Neural cell (in vitro differentiated cells): ENCODE results near the gene MILR1. TPM values are rescaled to one million over a fixed set of nuclear protein-coding genes. Genes with fewer than 3 reads are reported as not detected.
"Not testable (repeated sequence)": the region's sequence is repeated elsewhere in the genome, so short reads cannot be mapped to it uniquely, and the experiment has no call there.

Source experiments
- H2AFZ ChIP-seq: fragments of 200-600, 300-800 bp; sonication (generic), shearing (Covaris generic); 2 replicates; pipeline ENCODE4 v1.6.0; 2014; ENCODE audit warnings: low read depth, mild to moderate bottlenecking, antibody characterized with exemption, low read length, moderate library complexity
- H3F3A ChIP-seq: fragments of 200-600 bp; shearing (Covaris generic); 2 replicates; pipeline ENCODE4 v1.6.1; 2016; ENCODE audit warnings: mild to moderate bottlenecking, moderate library complexity, mixed read lengths, antibody characterized with exemption, low read length; ENCODE audit not compliant: insufficient read depth, poor library complexity, severe bottlenecking
- H3K27ac ChIP-seq: fragments of 200-600, 300-800 bp; sonication (generic), shearing (Covaris generic); 2 replicates; pipeline ENCODE4 v1.5.1; 2014; ENCODE audit warnings: mild to moderate bottlenecking, low read length, moderate library complexity
- H3K27me3 ChIP-seq: fragments of 300-800, 200-600 bp; sonication (generic), shearing (Covaris generic); 2 replicates; pipeline ENCODE4 v1.6.0; 2014; ENCODE audit warnings: mild to moderate bottlenecking, low read depth, low read length, moderate library complexity; ENCODE audit not compliant: insufficient read depth
- H3K36me3 ChIP-seq: fragments of 300-800, 200-600 bp; sonication (generic), shearing (Covaris generic); 2 replicates; pipeline ENCODE4 v1.5.1; 2014; ENCODE audit warnings: mild to moderate bottlenecking, antibody characterized with exemption, low read length, moderate library complexity; ENCODE audit not compliant: insufficient read depth
- H3K4me2 ChIP-seq: fragments of 300-800, 200-600 bp; sonication (generic), shearing (Covaris generic); 2 replicates; pipeline ENCODE4 v1.6.0; 2014; ENCODE audit warnings: mild to moderate bottlenecking, low read length
- H3K4me3 ChIP-seq: fragments of 300-800, 200-600 bp; sonication (generic), shearing (Covaris generic); 2 replicates; pipeline ENCODE4 v1.5.1; 2014; ENCODE audit warnings: mild to moderate bottlenecking, low read length, moderate library complexity
- H3K79me2 ChIP-seq: fragments of 200-600 bp; shearing (Covaris generic); replicated peaks from 2 replicates; pipeline ENCODE4 v1.6.0; 2014; ENCODE audit warnings: mild to moderate bottlenecking, low read length, moderate library complexity; ENCODE audit not compliant: insufficient read depth
- H3K9ac ChIP-seq: fragments of 300-800, 200-600 bp; sonication (generic), shearing (Covaris generic); 2 replicates; pipeline ENCODE4 v1.6.1; 2016; ENCODE audit warnings: mild to moderate bottlenecking, low read length, mixed read lengths
- H3K9me2 ChIP-seq: fragments of 200-600 bp; shearing (Covaris generic); 2 replicates; pipeline ENCODE4 v1.6.1; 2016; ENCODE audit warnings: mild to moderate bottlenecking, low read length, mixed read lengths; ENCODE audit not compliant: insufficient read depth
- H3K9me3 ChIP-seq: fragments of 200-600, 300-800 bp; sonication (generic), shearing (Covaris generic); 2 replicates; pipeline ENCODE4 v1.6.1; 2016; ENCODE audit warnings: mild to moderate bottlenecking, mixed run types, low read length, moderate library complexity, mixed read lengths
- H4K20me1 ChIP-seq: fragments of 200-600 bp; shearing (Covaris generic); 2 replicates; pipeline ENCODE4 v1.6.1; 2016; ENCODE audit warnings: mild to moderate bottlenecking, mixed run types; ENCODE audit not compliant: insufficient read depth
- EP300 ChIP-seq: fragments of 450-650 bp; conservative IDR thresholded peaks from 2 replicates; pipeline ENCODE4 v1.6.1; 2014; ENCODE audit warnings: antibody characterized with exemption, mild to moderate bottlenecking, moderate library complexity; ENCODE audit not compliant: poor library complexity, severe bottlenecking
- EZH2 ChIP-seq: fragments of 200-600, 300-800 bp; shearing (Covaris generic), sonication (generic); IDR thresholded peaks from 2 replicates; pipeline ENCODE4 v1.6.1; 2014; ENCODE audit warnings: antibody characterized with exemption, low read length, borderline replicate concordance, mild to moderate bottlenecking; ENCODE audit not compliant: insufficient read depth, poor library complexity, severe bottlenecking
- MXI1 ChIP-seq: fragments of 450-650 bp; conservative IDR thresholded peaks from 2 replicates; pipeline ENCODE4 v1.6.1; 2014; ENCODE audit warnings: antibody characterized with exemption, mild to moderate bottlenecking; ENCODE audit not compliant: poor library complexity, severe bottlenecking
- POLR2AphosphoS5 ChIP-seq: IDR thresholded peaks from 2 replicates; pipeline ENCODE4 v1.6.1; 2012
- RAD21 ChIP-seq: fragments of 450-650 bp; conservative IDR thresholded peaks from 2 replicates; pipeline ENCODE4 v1.6.1; 2014; ENCODE audit warnings: antibody characterized with exemption, mild to moderate bottlenecking, moderate library complexity
- SMC3 ChIP-seq: fragments of 450-650 bp; conservative IDR thresholded peaks from 2 replicates; pipeline ENCODE4 v1.6.1; 2014; ENCODE audit warnings: antibody characterized with exemption, mild to moderate bottlenecking, moderate library complexity; ENCODE audit not compliant: poor library complexity
- TAF1 ChIP-seq: IDR thresholded peaks from 2 replicates; pipeline ENCODE4 v1.6.1; 2012; ENCODE audit warnings: low read depth
- polyA plus RNA-seq: library from polyadenylated mRNA; depleted of rRNA; stranded (reverse); fragments of >200 nt; gene quantifications from 2 replicates; pipeline ENCODE4 v1.2.3, GENCODE V29; 2014
- TF ChIP-seq, protein P1 (sequence below): IDR thresholded peaks from 2 replicates; pipeline ENCODE4 v1.6.1; 2012; ENCODE audit warnings: borderline replicate concordance
- TF ChIP-seq, protein P2 (sequence below): fragments of 450-650 bp; IDR thresholded peaks from 2 replicates; pipeline ENCODE4 v1.5.1; 2014; ENCODE audit warnings: antibody characterized with exemption, mild to moderate bottlenecking, moderate library complexity; ENCODE audit not compliant: poor library complexity, severe bottlenecking

Gene MILR1
- polyA plus RNA-seq, 1 donor from 2014 or later, result not detected

DNA sequence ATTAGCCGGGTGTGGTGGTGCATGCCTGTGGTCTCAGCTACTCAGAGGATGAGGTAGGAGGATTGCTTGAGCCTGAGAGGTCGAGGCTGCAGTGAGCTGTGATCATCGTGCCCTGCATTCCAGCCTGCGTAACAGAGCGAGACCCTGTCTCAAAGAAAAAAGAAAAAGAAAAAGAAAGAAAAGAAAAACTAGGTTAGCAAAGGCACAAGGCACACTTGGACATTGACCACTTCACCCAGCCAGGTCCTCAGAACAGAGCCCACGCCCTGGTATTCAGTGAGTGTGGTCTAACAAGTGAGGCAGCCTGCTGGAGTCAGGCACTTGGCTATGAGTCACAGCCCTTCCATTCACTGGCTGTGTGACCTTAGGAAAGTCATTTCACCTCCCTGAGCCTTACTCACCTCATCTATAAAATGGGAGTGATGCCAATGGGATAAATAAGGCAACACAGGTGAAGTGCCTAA, 10.4 kb downstream of the MILR1 start:
- Histone ChIP-seq H3K9me3 (no peaks in the 10 kb centered on the region), H2AFZ (no peak overlapping the region), H3K27ac (no peak overlapping the region), H3K4me3 (no peak overlapping the region), H4K20me1 (no peaks in the 10 kb centered on the region), H3K27me3 (no peaks in the 10 kb centered on the region), H3K4me2 (no peak overlapping the region), H3K79me2 (no peaks in the 10 kb centered on the region), H3K36me3 (no peaks in the 10 kb centered on the region), H3F3A (no peaks in the 10 kb centered on the region), H3K9ac (no peak overlapping the region), H3K9me2 (no peaks in the 10 kb centered on the region)
- TF ChIP-seq SMC3 (no peak), EP300 (no peak), EZH2 (no peak), RAD21 (no peak), MXI1 (no peak), POLR2AphosphoS5 (no peak), TAF1 (no peak)
- TF ChIP-seq, protein P1, sequence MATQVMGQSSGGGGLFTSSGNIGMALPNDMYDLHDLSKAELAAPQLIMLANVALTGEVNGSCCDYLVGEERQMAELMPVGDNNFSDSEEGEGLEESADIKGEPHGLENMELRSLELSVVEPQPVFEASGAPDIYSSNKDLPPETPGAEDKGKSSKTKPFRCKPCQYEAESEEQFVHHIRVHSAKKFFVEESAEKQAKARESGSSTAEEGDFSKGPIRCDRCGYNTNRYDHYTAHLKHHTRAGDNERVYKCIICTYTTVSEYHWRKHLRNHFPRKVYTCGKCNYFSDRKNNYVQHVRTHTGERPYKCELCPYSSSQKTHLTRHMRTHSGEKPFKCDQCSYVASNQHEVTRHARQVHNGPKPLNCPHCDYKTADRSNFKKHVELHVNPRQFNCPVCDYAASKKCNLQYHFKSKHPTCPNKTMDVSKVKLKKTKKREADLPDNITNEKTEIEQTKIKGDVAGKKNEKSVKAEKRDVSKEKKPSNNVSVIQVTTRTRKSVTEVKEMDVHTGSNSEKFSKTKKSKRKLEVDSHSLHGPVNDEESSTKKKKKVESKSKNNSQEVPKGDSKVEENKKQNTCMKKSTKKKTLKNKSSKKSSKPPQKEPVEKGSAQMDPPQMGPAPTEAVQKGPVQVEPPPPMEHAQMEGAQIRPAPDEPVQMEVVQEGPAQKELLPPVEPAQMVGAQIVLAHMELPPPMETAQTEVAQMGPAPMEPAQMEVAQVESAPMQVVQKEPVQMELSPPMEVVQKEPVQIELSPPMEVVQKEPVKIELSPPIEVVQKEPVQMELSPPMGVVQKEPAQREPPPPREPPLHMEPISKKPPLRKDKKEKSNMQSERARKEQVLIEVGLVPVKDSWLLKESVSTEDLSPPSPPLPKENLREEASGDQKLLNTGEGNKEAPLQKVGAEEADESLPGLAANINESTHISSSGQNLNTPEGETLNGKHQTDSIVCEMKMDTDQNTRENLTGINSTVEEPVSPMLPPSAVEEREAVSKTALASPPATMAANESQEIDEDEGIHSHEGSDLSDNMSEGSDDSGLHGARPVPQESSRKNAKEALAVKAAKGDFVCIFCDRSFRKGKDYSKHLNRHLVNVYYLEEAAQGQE, result no peak
- TF ChIP-seq, protein P2, sequence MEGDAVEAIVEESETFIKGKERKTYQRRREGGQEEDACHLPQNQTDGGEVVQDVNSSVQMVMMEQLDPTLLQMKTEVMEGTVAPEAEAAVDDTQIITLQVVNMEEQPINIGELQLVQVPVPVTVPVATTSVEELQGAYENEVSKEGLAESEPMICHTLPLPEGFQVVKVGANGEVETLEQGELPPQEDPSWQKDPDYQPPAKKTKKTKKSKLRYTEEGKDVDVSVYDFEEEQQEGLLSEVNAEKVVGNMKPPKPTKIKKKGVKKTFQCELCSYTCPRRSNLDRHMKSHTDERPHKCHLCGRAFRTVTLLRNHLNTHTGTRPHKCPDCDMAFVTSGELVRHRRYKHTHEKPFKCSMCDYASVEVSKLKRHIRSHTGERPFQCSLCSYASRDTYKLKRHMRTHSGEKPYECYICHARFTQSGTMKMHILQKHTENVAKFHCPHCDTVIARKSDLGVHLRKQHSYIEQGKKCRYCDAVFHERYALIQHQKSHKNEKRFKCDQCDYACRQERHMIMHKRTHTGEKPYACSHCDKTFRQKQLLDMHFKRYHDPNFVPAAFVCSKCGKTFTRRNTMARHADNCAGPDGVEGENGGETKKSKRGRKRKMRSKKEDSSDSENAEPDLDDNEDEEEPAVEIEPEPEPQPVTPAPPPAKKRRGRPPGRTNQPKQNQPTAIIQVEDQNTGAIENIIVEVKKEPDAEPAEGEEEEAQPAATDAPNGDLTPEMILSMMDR, result no peak

DNA sequence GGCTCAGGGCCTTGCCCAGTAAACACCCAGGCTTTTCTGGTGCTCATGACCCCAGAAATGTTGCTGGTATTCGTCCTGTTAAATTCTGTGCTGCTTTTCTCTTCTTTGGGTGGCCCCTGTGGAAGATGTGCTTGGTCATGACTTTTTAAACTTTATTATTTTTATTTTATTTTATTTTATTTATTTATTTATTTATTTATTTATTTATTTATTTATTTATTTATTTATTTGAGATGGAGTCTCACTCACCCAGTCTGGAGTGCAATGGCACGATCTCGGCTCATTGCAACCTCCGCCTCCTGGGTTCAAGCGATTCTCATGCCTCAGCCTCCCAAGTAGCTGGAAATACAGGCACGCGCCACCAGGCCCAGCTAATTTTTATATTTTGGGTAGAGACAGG, 10.9 kb downstream of the MILR1 start:
- H3K9me3 ChIP-seq, H3F3A ChIP-seq, H3K79me2 ChIP-seq, H3K9me2 ChIP-seq, H3K4me3 ChIP-seq, H3K27ac ChIP-seq, H2AFZ ChIP-seq, H3K9ac ChIP-seq, H4K20me1 ChIP-seq, H3K27me3 ChIP-seq, H3K4me2 ChIP-seq, H3K36me3 ChIP-seq: not testable (repeated sequence)

DNA sequence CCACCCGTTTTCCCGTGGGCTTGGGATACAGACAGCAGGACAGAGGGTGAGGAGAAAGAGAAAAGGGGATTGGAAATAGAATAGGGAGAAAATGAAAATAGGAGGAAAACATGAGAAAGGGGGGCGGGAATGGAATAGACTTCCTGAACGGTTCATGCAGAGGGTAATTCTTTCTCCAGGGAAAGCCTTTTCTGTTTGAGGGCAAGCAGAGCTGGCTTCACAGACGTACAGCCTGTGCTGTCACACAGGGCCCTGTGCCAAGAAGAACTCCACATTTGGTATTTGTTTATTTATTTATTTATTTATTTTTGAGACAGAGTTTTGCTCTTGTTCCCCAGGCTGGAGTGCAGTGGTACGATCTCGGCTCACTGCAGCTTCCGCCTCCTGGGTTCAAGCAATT, 12.0 kb downstream of the MILR1 start:
- Histone ChIP-seq H3K9ac (no peak overlapping the region), H4K20me1 (no peaks in the 10 kb centered on the region), H3K9me3 (no peaks in the 10 kb centered on the region), H2AFZ (no peak overlapping the region), H3K4me2 (no peak overlapping the region), H3K36me3 (no peaks in the 10 kb centered on the region), H3K4me3 (no peak overlapping the region), H3K9me2 (no peaks in the 10 kb centered on the region), H3K27ac (no peak overlapping the region), H3F3A (no peaks in the 10 kb centered on the region), H3K79me2 (no peaks in the 10 kb centered on the region), H3K27me3 (no peaks in the 10 kb centered on the region)
- TF ChIP-seq EP300, result no peak
- no peak for TF ChIP-seq RAD21
- no peak for TF ChIP-seq SMC3
- TF ChIP-seq, protein P2, result no peak
- no peak for TF ChIP-seq MXI1
- TF ChIP-seq, protein P1, result no peak
- TF ChIP-seq TAF1, result no peak
- TF ChIP-seq POLR2AphosphoS5, result no peak
- TF ChIP-seq EZH2, result no peak
